DOHH2 (cell line): ENCODE results near the gene GOT1.

Source experiments
- CTCF ChIP-seq: fragments of 200-600 bp; sonication (generic); IDR thresholded peaks from one replicate; pipeline ENCODE4 v1.5.1; 2014; ENCODE audit warnings: antibody characterized with exemption, mild to moderate bottlenecking, low read depth, low read length; ENCODE audit not compliant: poor library complexity, severe bottlenecking
- EZH2phosphoT487 ChIP-seq: fragments of 200-600 bp; sonication (generic); IDR thresholded peaks from 2 replicates; pipeline ENCODE4 v1.6.1; 2017; ENCODE audit warnings: borderline replicate concordance, mild to moderate bottlenecking, antibody characterized with exemption, low read length, moderate library complexity, mixed read lengths

- TF ChIP-seq EZH2phosphoT487: no peak
- no peak for TF ChIP-seq CTCF
Measured at GRCh38 chr10:99389729-99390480, 40.5 kb downstream of the GOT1 start.
